Renal cortical epithelial cell (primary cell): ENCODE measurements around the gene PHKB. TPM values are rescaled to one million over a fixed set of nuclear protein-coding genes. Genes with fewer than 3 reads are reported as not detected.
"Not testable (repeated sequence)": the region's sequence is repeated elsewhere in the genome, so short reads cannot be mapped to it uniquely, and the experiment has no call there.

Experiments used
- DNase-seq: peaks from one replicate; pipeline ENCODE4 v3.0.0-alpha.2; 2011; ENCODE audit warnings: low read depth
- total RNA-seq: library from RNA; depleted of rRNA; stranded (reverse); fragments of >200 nt; gene quantifications from 2 replicates; pipeline ENCODE4 v1.2.3, GENCODE V29; 2014

The PHKB gene
- 88.9 and 127 TPM in 2 replicates for total RNA-seq

DNA sequence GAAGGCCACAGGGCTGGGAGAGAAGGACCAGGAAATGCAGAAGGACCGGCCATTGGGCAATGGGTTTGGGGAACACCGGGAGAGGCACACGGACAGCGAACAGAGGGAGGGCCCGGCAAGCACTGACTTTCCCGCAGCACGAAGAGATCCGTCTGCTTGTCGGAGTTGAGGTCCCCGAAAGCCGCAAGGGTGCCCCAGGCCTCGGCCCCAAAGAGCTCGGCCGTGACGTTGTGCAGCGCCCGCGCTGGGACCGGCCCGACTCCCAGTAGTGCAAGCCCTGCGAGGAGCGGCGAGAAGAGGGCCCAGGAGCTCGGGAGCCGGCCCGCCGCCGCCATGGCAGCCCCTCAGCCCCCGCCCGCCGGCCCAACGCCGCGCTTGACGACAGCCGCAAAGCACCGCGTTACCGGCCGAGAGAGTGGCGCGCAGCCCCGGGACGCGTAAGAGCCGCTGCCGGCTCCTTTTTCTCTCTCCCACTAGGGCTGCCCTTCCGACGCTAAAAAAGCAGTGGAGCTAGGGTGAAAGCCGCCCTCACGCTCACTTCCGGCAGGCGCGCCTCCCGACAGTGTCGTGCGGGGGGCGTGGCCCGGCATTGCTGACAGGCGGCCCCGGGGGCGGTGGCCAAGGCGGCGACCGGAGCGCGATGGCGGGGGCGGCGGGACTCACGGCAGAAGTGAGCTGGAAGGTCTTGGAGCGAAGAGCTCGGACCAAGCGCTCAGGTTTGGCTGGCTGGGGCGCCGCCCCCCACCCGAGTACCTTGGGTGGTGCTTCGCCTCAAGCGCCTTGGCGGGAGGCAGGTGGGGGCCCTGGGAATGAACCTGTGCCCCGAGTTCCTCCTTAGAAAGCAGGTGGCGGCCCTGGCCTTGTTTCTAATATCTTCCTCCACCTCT lies at the start of gene PHKB, which contains the start of gene ITFG1:
TSS of gene PHKB (plus strand) at position 621 of the 887 bp plus-strand sequence. CDS start at position 641, 20 bp downstream.
TSS of gene ITFG1 (minus strand) at position 353 of the 887 bp plus-strand sequence. CDS start at position 335, 18 bp downstream.
- peak; percentile 73 for DNase-seq

DNA sequence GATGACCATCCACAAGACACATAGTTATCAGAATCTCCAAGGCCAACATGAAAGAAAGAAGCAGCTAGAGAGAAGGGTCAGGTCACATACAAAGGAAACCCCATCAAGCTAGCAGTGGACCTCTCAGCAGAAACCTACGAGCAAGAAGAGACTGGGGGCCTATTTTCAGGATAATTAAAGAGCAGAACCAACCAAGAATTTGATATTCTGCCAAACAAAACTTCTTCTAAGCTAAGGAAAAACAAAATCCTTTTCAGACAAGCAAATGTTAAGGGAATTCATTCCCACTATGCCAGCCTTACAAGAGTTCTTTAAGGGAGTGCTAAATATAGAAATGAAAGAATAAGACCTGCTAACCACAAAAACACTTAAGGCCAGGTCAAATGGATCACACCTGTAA lies 48.1 kb upstream of the PHKB start:
- no peak for DNase-seq

GRCh38 chr16:47416869-47417268 lies 44.3 kb upstream of the PHKB start:
- no peak for DNase-seq

DNA sequence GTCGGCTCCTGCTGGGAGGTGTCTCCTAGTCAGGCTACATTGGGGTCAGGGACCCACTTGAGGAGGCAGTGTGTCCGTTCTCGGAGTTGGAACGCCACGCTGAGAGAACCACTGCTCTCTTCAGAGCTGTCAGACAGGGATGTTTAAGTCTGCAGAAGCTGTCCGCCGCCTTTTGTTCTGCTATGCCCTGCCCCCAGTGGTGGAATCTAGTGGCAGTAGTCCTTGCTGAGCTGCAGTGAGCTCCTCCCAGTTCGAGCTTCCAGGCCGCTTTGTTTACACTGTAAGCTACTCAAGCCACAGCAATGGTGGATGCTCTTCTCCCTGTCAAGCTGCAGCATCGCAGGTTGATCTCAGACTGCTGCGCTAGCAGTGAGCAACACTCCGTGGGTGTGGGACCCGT lies 36.3 kb upstream of the PHKB start:
- no peak for DNase-seq

DNA sequence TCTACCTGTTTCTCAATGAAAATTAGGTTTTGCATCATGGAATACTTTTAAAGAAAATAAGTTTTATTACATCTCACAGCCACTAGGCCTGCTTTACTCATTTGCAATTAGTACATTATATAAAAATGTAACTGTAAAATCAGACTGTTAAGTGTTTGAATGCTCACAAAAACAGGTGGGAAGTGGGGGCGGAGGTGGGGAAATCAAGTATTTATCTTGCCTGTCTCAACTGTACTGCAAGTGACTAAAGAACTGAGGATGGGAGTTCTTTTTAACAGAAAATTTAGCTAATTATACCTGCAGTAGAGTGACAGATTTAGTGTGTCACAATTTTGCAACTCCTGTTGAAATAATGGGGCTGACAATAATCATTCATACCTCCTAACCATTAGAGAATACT lies 34.3 kb upstream of the PHKB start:
- DNase-seq, result no peak

GRCh38 chr16:47431960-47432359 lies 29.2 kb upstream of the PHKB start:
- no peak for DNase-seq

DNA sequence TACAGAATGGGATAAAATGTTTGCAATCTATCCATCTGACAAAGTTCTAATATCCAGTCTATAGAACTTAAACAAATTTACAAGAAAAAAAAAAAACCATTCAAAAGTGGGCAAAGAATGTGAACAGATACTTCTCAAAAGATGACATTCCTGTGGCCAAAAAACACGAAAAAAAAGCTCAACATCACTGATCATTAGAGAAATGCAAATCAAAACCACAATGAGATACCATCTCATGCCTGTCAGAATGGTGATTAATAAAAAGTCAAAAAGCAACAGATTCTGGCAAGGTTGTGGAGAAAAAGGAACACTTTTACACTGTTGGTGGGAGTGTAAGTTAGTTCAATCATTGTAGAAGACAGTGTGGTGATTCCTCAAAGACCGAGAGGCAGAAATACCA lies 26.9 kb upstream of the PHKB start:
- not testable (repeated sequence) for DNase-seq

- not testable (repeated sequence) for DNase-seq
Observed at GRCh38 chr16:47440066-47440465, 21.1 kb upstream of the PHKB start.

DNA sequence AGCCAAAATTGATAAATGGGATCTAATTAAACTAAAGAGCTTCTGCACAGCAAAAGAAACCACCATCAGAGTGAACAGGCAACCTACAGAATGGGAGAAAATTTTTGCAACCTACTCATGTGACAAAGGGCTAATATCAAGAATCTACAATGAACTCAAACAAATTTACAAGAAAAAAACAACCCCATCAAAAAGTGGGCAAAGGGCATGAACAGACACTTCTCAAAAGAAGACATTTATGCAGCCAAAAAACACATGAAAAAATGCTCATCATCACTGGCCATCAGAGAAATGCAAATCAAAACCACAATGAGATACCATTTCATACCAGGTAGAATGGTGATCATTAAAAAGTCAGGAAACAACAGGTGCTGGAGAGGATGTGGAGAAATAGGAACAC lies 18.2 kb upstream of the PHKB start:
- DNase-seq, result not testable (repeated sequence)

DNA sequence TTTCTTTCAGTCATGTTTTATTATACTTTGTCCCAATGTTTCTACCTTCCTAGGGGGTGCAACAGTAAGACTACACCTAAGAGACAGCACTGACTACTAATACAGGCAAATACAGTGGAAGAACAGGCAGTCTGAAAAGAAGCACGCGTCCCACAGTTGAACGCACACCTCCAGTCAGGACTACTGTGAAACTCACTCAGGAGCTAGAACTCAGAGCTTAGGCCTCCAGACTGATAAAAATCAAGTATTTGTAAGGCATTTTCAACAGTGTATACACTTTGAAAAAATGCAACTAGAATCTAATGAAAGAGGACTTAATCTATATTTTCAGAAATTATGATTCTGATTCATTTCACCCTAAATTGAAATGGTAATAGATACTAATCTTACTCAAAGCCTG lies 14.7 kb upstream of the PHKB start:
- DNase-seq, result no peak

DNA sequence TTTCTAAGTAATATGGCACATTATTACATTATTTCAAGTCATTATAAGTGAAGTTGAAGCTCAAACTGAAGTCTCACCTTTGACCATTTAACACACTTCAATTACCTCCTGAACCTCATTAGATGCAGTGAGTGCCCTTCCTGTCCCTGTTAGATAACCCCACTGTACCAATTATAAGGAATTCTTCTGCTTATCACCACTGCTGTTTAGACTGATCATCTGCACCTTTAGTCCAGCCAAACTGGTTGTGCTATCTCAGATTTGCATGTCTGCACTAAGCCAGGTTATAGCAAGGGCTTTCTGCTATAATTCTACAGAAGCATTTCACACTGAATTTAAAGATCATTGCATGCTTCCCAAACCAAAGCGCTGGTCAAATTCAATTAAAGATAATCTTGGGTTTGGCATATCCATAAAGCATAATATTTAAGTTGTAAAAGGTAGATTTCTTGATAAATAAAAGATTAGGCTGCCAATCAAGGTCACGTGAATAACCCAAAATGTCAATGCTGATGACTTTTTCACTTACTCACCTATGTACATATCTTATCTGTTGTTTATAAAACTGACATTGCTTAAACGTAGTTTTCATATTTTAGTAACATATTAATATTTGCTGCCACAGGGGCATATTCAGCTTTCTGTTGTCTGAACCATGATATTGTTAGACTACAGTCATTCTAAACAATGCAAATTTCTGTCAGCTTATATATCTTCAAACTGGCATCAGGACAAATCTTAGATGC lies 12.1 kb upstream of the PHKB start:
- no peak for DNase-seq

GRCh38 chr16:47449788-47450187 lies 11.3 kb upstream of the PHKB start:
- DNase-seq, result peak; percentile 10

GRCh38 chr16:47458331-47458730 lies 2.8 kb upstream of the PHKB start:
- DNase-seq, result no peak

GRCh38 chr16:47459603-47460002 lies 1.5 kb upstream of the PHKB start:
- DNase-seq, result no peak

DNA sequence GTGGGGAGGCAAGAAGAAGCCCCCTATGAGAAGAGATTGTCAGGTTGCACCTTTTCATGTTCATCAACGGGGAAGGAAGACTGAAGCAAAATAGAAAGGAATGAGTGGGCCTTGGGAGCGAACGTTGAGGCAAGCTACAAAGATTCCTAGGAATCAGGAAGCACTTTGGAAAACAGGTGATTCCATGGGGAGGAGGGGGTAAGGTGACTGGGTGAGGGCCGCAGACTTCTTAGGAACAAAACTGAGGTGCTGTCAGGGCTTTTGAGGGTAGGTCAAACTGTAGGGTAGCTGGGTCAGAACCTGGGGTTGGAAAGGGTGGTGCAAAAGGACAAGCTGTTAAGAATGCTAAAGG lies 796 bp upstream of the PHKB start:
- DNase-seq, result peak; percentile 34

GRCh38 chr16:47461598-47462266 lies 601 bp downstream of the PHKB start:
- DNase-seq, result peak; percentile 66

DNA sequence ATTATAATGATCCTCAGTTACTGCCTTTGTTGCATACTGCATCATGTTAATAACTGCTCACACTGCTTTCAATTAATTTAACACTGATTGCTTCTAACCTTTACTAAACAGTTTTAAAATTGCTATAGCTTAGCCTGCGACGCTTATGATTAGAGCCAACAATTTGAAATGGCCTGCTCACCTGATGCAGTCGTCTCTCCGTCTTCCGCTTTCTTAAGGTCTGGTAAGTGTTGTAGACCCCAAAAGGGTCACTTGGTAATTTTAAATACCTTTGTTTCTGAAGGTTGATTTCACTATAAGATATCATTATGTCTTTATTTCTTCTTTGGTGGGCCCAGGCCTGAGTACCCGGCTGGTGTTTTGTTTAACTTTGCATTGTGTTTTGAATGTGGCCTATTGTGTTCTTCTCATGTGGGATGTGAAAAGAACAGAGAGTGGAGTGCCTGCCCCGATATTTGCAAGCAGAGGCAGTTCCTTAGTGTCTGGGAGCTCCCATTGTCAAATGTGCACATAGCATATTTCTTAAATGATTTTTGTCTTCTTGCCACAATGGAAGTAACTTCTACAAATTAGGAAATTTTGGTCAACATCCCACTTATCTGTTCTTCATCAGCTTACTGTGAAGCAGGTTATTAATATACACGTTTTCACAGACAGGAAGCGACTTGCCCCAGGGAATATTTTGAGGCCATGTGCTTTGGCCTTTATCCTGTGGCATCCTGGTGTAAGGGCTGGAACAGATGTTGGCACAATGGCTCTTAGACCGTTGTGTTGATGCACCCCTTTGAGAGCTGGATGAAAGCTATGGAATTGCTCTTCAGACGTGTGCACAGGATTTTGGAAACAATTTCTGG lies 2.9 kb downstream of the PHKB start:
- no peak for DNase-seq

- DNase-seq, result no peak
Observed at GRCh38 chr16:47465919-47466630, 4.9 kb downstream of the PHKB start.

GRCh38 chr16:47467501-47467900 lies 6.4 kb downstream of the PHKB start:
- no peak for DNase-seq

GRCh38 chr16:47468070-47468689 lies 7.0 kb downstream of the PHKB start:
- not testable (repeated sequence) for DNase-seq
